NCI-H2081 (cell line): ENCODE measurements around the gene PSTPIP1.

ENCODE experiments used
- DNase-seq, 2 experiments: peaks; one replicate each; lab custom pipeline; 2025; lab: John Stamatoyannopoulos, UW

PSTPIP1 gene

GRCh38 chr15:76998663-76999285 lies 3.8 kb downstream of the PSTPIP1 start:
- no peak for DNase-seq

- no peak for DNase-seq
Observed at GRCh38 chr15:76999996-77000395, 5.1 kb downstream of the PSTPIP1 start.

- DNase-seq, result peak; percentile 60 to 79
Observed at GRCh38 chr15:77001351-77001750, 6.4 kb downstream of the PSTPIP1 start.

- DNase-seq, result no peak
Observed at GRCh38 chr15:77001966-77002365, 7.0 kb downstream of the PSTPIP1 start.

GRCh38 chr15:77002436-77002835 lies 7.5 kb downstream of the PSTPIP1 start:
- DNase-seq, result no peak

DNA sequence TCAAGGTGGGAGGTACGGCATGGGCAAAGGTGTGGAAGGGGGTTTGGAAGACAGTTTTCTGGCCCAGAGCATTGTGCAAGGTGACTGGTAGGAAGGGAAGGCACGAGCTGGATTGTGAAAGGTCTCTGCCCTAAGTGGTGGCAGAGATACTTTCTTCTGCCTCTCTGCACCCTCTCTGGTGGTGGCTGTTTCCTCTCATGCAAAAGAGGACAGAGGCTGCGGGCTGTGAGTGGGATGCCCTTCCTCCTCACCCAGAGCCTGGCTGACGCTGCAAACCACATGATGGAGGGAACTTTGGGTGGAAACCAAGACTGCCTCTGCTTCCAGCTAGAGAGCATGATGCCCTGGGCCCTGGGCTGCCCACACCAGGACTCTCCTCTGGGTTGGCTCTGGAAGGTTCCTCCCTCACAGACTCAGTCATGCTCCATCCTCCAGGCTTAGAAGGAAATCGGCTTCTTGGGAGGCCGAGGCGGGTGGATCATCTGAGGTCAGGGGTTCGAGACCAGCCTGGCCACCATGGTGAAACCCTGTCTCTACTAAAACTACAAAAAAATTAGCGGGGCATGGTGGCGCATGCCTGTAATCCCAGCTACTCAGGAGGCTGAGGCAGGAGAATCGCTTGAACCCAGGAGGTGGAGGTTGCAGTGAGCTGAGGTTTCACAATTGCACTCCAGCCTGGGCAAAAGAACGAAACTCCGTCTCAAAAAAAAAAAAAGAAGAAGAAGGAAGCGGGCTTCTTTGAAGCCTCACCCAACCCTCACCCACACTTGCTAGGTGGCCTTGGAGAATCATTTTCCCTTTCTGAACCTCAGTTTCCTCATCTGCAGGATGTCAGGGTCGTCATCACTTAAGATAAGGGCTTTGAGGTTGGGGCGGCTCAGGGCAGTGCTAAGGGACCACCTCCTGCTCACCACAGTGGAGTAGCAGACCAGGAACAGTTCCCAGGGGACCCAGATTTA lies 8.3 kb downstream of the PSTPIP1 start:
- DNase-seq, result no peak

GRCh38 chr15:77004189-77004588 lies 9.3 kb downstream of the PSTPIP1 start:
- DNase-seq, result no peak

DNA sequence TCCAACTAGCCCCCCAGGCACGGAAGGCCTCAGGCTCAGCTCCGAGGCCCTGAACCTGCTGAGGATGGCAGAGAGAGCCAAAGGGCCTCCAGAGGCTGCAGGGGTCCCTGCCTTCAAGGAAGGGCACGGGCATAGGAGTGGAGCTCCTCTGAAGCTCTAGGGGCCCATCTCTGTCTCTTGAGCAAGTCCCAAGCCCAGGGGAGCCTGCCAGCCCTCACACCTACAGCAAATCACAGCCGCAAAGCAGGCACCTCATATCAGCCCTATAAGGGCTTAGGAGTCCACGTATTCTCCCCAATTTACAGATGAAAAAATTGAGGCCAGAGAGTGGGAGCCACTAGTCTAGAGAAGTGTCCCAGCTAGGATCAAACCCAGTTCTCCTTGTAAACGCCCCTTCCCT lies 14.2 kb downstream of the PSTPIP1 start:
- DNase-seq, result no peak

GRCh38 chr15:77009646-77010311 lies 14.9 kb downstream of the PSTPIP1 start:
- no peak for DNase-seq

DNA sequence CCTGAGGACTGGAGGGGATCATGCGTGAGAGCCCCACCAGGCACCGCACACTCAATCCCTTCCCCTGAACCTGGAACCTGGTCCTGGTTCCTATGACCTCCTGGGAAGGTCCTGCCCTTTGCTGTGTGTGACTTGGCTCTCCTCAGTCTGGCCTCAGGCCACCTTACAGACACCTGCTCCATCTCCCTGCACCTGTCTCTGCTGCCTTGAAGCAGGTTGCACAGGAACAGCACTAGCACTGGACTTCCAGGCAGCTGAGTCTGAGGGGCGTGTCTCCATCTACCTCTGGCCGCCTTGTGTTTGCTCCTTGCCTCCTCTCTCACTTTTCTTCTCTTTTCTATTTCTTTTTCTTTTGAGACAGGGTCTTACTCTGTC lies 15.4 kb downstream of the PSTPIP1 start:
- DNase-seq, result no peak

- no peak for DNase-seq
Observed at GRCh38 chr15:77010857-77011256, 15.9 kb downstream of the PSTPIP1 start.

- no peak for DNase-seq
Observed at GRCh38 chr15:77012117-77012712, 17.3 kb downstream of the PSTPIP1 start.

DNA sequence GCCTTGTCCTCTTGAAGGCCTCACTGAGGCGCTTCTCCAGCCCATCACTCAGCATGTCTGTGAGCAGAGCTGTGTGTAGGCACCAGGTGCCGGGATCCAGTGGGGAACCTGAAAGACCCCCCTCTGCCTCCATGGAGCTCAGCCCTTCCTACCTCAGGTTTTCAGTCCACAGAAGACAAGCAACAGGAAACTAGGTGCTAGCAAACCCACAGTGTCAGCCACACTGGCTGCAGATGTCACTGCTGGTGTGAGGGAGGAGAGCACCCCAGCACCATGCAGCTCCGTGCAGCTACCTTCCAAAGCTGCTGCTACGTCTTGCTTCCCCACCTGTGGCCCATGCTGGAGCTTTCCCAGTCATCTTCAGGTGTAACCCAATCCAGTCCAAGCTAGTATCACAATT lies 17.9 kb downstream of the PSTPIP1 start:
- no peak for DNase-seq

DNA sequence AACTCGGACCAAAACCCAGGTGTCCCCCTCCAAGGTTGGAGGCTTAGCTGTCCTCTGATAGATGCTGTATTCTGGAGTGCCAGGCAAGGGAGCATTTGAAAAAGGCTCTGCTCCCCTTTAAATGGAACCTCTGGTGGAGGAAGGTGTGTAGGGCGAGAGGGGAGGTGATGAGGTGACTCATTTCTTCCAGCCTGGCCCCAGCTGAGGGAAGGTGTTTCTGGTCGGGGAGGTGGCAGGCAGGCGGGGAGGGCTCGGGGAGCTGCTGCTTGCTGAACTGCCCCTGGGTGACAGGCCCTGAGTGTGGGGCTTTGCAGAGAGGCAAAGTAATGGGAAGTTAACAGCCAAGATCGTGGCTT lies 18.8 kb downstream of the PSTPIP1 start:
- DNase-seq, result no peak

GRCh38 chr15:77014132-77015081 lies 19.5 kb downstream of the PSTPIP1 start:
- DNase-seq, result no peak

- DNase-seq, result no peak
Observed at GRCh38 chr15:77015646-77016320, 20.9 kb downstream of the PSTPIP1 start.

DNA sequence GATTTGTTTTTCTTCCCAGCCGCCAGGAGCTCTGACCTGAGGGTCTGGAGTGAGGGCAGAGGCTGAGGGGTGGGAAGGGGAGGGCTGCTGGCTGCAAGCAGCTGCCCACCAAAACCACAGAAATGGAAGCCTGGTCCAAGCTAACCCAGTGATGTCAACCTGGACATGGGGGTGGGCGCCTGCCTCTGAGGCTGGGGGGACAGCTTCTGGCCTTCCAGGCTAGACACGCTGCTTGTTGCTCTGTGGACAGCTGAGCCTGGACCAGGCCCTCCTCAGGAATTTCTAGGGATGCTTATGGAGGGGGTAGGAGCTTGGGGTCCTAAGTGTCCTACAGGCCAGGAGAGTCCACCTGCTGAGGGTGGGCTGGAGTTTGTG lies 21.4 kb downstream of the PSTPIP1 start:
- DNase-seq, result no peak

GRCh38 chr15:77017091-77017660 lies 22.2 kb downstream of the PSTPIP1 start:
- DNase-seq, result no peak

DNA sequence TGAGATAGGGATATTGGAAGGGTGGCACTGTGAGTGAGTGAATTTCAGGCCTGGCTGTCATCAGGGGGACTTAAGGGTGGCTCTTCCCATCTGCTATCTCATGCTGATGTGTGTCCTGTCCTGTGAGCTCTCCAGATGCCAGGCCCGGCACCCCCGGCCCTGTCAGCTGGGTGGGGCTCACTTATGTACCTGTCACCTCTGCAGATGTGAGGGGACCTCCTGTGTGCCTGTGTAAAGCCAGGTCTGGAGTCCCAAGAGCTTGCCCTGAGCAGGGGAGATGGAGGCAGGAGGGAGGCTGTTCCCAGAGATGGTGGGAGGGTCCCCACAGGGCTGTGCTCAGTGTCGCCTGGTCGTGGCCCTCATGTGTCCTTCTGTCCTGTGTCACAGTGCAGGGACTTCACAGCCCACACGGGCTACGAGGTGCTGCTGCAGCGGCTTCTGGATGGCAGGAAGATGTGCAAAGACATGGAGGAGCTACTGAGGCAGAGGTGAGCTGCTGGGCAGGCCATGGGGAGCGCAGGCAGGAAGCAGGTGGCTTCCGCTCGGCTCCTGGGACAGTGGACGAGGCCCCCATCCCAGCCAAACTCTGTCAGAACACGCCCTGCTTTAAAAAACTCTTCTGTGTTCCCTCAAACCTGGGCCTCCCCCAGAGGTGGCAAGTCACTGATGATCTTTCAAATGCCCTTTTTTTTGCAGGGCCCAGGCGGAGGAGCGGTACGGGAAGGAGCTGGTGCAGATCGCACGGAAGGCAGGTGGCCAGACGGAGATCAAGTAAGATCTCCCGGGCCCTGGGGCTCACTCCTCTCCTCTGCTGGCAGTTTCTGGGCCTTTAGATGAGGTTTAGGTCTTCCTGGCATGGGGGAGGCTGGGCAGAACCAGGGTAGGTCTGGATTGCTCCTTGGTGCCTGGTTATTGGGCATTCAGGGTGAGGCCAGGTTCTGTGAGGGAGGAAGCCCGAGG lies 23.1 kb downstream of the PSTPIP1 start:
- no peak for DNase-seq
